Measurements from ENCODE around the gene KCNMA1.

KCNMA1 gene

GRCh38 chr10:77406764-77407430 lies 230.7 kb downstream of the KCNMA1 start:
- in situ Hi-C loops (cut with MboI; ENCODE audit: low sequenced_read_pairs), result no loop called here

- in situ Hi-C loops (cut with MboI; ENCODE audit: low sequenced_read_pairs), result no loop called here
These were observed 231.8 kb downstream of the KCNMA1 start for GRCh38 chr10:77405771-77406241.

DNA sequence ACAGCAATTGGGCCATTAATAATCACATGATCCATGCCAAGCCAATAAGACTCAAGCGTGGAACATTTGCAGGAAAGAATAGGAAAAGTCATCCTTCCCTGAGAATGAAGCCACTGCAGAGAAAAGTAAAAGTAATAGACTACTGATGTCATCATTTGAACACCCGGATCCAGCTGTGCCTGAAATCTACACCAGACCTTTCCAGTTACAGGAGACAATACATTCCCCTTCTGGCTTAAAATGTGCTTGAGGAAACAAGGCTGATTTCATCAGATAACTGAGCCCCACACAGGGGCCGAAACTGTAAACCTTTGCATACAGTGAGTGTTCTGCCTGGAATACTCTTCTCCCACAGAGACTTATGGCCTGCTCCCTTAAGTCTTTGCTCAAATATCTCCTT lies 232.8 kb downstream of the KCNMA1 start:
- in situ Hi-C loops (cut with MboI; ENCODE audit: low sequenced_read_pairs), result no loop called here

DNA sequence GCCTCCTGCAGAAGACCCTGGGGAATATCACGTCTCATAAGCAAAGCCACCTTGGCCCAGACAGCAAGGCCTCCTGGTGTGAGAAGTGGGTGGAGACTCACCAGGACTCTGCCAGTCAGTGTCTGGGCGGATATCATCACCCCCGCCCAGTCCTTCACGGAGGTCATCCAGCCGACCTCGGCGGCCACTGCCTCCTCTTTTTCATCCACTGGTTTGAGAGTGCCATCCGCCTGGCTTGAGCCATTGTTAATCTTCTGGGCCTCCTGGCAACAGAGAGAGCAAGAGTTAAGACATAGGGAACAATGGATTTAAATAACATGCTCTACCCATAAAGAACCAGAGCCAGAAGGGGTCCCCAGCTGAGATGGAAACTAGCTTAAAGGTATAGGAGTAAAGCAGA lies 233.8 kb downstream of the KCNMA1 start:
- in situ Hi-C loops (cut with MboI; ENCODE audit: low sequenced_read_pairs), result no loop called here

GRCh38 chr10:77401683-77402082 lies 235.9 kb downstream of the KCNMA1 start:
- in situ Hi-C loops (cut with MboI; ENCODE audit: low sequenced_read_pairs), result no loop called here

DNA sequence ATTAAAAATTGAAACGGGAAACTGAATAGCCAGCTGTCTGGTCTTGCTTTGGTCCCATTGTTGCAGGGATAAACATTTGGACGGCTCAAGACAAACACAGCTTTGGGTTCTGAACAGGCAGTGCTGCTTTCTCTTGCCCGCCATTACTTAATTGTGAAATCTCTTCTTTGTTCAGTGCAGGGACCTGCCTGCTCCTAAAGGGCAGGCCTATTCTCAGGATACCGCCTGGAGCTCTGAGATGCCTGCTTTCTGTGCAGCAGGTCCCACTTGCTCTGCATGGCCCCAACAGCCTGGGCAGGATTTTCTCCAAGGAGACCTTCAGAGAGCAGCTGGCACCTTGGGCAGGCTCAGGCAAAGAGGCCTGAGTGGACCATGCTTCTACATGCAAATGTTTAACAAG lies 237.6 kb downstream of the KCNMA1 start:
- in situ Hi-C loops (cut with MboI; ENCODE audit: low sequenced_read_pairs), result no loop called here

GRCh38 chr10:77398986-77399755 lies 238.4 kb downstream of the KCNMA1 start:
- in situ Hi-C loops (cut with MboI; ENCODE audit: low sequenced_read_pairs), result loop anchor here (25.0 kb wide), 2 partner anchors 237 to 238 kb away; partner anchors contain the start of gene KCNMA1

DNA sequence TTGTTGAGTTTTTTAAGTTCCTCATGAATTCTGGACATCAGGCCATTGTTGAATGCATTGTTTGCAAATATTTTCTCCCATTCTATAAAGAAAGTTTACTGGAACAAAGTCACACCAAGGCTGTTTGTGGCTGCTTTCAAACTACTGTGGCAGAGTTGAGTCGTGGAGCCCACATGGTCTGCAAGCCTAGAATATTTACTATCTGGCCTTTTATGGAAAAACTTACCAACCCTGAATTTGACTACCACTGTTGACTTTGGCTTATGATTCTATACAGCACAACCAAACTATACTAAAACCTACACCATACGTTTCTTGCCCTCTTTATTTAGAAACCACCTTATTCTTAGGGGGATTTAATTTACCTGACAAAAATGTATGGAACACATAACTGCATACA lies 239.1 kb downstream of the KCNMA1 start:
- in situ Hi-C loops (cut with MboI; ENCODE audit: low sequenced_read_pairs), result loop anchor here (25.0 kb wide), 2 partner anchors 236 to 239 kb away; partner anchors contain the start of gene KCNMA1

- in situ Hi-C loops (cut with MboI; ENCODE audit: low sequenced_read_pairs), result loop anchor here (25.0 kb wide), 2 partner anchors 235 to 240 kb away; partner anchors contain the start of gene KCNMA1
These were observed 240.5 kb downstream of the KCNMA1 start for GRCh38 chr10:77397103-77397502.

DNA sequence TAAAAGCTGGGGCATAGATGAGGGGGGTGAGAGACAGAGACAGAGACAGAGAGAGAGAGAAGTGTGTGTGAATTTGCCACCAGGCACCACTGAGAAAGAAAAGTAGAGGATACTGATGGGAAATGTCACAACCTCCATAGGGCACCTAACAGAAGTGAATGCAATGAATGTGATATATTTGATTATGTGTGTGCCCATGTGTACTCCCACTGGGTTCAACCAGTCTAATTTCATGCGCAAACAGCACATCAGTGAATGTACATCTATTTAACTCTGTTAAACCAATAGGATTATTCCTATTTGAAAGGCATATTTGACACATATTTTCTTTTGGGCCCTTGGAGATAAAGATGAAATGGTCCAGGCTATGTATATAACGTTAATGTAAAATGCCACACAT lies 241.3 kb downstream of the KCNMA1 start:
- in situ Hi-C loops (cut with MboI; ENCODE audit: low sequenced_read_pairs), result loop anchor here (25.0 kb wide), 2 partner anchors 234 to 241 kb away; partner anchors contain the start of gene KCNMA1

- in situ Hi-C loops (cut with MboI; ENCODE audit: low sequenced_read_pairs), result loop anchor here (25.0 kb wide), 2 partner anchors 232 to 243 kb away; partner anchors contain the start of gene KCNMA1
These were observed 243.6 kb downstream of the KCNMA1 start for GRCh38 chr10:77393821-77394501.

DNA sequence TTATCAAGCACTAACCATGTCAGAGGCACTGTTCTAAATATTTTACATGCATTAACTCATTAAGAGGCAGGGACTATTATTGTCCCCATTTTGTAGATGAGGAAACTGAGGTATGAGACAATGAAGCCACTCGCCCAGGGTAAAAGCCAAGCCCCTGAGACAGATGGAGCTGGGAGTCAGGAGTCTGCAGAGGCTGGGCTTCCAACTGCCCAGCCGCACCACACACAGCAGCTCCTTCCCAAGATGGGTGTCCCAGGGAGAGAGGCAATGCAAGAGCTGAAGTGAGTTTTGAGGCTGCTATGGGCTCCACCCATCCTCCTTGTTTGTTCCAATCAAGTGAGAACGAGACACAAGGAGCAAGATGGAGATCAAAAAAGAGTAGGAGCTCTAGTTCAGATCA lies 244.2 kb downstream of the KCNMA1 start:
- in situ Hi-C loops (cut with MboI; ENCODE audit: low sequenced_read_pairs), result loop anchor here (25.0 kb wide), 2 partner anchors 231 to 244 kb away; partner anchors contain the start of gene KCNMA1

DNA sequence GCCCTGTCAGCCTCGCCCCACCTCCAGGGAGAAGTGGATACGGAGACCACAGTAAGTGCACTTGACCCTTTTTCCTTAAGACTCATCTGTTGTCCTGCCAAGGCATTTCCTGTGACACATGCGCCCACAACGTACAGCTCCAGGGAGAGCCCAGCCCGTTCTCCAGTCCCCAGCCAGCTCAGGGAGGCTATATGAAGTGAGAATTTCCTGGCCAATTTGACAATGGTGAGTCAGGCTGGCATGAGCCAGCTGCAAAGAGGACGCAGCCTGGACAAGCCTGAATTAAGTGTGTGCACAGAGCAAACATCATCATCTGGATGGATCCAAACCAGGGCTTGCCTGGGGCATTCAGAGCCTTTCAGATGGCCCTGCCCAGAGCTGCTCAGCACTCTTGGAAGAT lies 244.8 kb downstream of the KCNMA1 start:
- in situ Hi-C loops (cut with MboI; ENCODE audit: low sequenced_read_pairs), result loop anchor here (25.0 kb wide), 2 partner anchors 231 to 244 kb away; partner anchors contain the start of gene KCNMA1

- in situ Hi-C loops (cut with MboI; ENCODE audit: low sequenced_read_pairs), result loop anchor here (25.0 kb wide), 2 partner anchors 230 to 245 kb away; partner anchors contain the start of gene KCNMA1
These were observed 245.3 kb downstream of the KCNMA1 start for GRCh38 chr10:77392236-77392721.

DNA sequence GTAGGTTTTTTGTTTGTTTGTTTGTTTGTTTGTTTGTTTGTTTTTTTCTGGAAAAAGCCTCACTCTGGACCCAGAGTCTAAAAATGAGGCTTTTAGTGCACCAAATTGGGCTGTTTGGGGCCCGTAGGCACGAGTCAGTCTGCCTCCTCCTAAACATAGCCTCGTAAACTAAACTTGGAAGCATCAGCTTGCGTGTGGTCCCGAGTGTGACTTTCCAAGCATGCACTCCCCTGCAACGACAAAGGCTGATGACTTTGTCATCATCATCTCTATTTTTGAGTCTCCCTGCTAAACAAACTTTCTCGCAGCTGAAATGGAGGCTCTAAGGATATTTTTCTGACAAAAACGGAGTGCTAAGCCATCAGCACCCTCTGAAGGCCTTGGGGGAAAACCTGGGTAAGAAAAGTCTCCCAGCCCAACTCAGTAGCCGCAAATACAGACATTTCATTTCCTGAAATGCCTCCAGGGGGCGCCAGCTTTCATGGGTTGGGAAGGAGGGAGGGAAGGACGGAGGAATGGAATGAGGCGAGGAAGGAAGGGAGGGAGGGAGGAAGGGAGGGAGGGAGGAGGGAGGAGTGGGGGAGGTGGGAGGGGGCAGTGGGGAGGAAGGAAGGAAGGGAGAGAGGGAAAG lies 245.9 kb downstream of the KCNMA1 start:
- in situ Hi-C loops (cut with MboI; ENCODE audit: low sequenced_read_pairs), result loop anchor here (25.0 kb wide), 2 partner anchors 229 to 246 kb away; partner anchors contain the start of gene KCNMA1

DNA sequence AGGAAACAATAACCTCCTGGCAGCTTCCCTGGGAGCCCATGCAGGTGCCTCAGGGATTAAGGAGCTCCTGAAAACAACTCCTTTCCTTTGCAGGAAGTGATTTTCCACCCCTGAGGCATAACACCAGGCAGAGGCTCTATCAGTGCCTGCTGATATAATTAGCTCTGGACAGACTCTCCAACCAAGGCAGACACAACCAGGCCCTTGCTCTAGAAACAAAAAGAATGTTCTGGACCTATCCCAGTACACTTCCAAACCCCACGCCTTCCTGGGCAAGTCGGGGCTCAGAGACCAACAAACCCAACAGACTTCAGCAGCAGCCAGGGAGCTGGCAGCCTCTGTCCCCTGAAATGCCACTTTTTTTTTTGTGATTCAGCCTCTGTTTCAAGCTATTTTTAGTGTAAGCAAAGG lies 247.1 kb downstream of the KCNMA1 start:
- in situ Hi-C loops (cut with MboI; ENCODE audit: low sequenced_read_pairs), result loop anchor here (25.0 kb wide), 2 partner anchors 228 to 247 kb away; partner anchors contain the start of gene KCNMA1

GRCh38 chr10:77388571-77389100 lies 249.0 kb downstream of the KCNMA1 start:
- in situ Hi-C loops (cut with MboI; ENCODE audit: low sequenced_read_pairs), result loop anchor here (25.0 kb wide), 2 partner anchors 226 to 249 kb away; partner anchors contain the start of gene KCNMA1

DNA sequence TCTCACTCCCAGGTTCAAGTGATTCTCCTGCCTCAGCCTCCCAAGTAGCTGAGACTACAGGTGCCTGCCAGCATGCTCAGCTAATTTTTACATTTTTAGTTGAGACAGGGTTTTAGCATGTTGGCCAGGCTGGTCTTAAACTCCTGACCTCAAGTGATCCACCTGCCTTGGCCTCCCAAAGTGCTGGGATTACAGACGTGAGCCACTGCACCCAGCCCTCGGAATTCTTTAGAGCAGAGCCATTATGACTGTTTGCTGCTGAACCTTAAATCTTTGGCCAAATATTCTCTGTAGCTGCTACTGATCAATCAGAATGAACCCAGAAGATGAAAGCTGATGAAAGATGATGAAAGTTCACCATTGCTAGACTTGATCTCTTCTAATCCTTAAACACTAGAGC lies 249.9 kb downstream of the KCNMA1 start:
- in situ Hi-C loops (cut with MboI; ENCODE audit: low sequenced_read_pairs), result loop anchor here (25.0 kb wide), 2 partner anchors 225 to 250 kb away; partner anchors contain the start of gene KCNMA1

DNA sequence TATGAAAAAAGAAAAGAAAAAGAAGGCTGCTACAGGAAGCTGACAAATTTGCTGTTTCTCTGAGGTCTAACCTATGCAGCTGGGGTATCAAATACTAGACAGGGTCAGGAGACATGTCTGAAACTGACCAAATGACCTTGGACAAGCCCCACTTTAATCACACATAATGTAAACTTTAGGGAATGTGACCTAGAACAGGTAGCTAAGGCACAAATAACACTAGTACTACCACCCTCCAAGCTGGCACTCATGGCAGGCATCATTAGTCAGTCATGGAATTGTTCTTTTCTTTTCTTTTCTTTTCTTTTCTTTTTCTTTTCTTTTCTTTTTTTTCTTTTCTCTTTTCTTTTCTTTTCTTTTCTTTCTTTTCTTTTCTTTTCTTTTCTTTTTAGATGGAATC lies 250.4 kb downstream of the KCNMA1 start:
- in situ Hi-C loops (cut with MboI; ENCODE audit: low sequenced_read_pairs), result loop anchor here (25.0 kb wide), 2 partner anchors 225 to 250 kb away; partner anchors contain the start of gene KCNMA1

DNA sequence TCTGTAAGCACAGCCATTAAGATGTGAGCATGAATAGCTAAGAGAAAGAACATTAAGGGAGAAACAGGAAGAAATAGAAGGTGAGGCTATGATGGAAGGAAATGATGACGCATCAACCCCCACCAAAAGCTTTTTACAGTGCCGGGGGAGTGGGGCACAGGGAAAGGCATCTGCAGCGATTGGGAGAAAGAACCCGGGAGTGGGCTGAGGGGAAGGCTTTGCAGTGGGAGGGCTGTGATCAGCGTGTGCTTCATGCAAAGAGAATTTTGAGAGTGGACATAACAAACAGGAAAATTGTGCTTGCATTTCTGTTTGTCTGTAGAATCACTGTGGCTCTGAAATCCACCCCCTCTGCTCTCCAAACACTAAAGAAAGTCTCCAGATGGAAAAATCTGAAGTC lies 250.8 kb downstream of the KCNMA1 start:
- in situ Hi-C loops (cut with MboI; ENCODE audit: low sequenced_read_pairs), result loop anchor here (25.0 kb wide), 2 partner anchors 225 to 250 kb away; partner anchors contain the start of gene KCNMA1

All from HL-60/S4 treated with retinoic acid at 250 ng/mL for 4 days and 3 days (cell line).